Activated CD4-positive, alpha-beta T cell treated with anti-CD3 and anti-CD28 coated beads for 48 hours (primary cell): ENCODE data around the gene ACADS.

Experiments used
- DNase-seq: peaks from one replicate; pipeline ENCODE4 v3.0.0-alpha.2; 2020

ACADS gene

DNA sequence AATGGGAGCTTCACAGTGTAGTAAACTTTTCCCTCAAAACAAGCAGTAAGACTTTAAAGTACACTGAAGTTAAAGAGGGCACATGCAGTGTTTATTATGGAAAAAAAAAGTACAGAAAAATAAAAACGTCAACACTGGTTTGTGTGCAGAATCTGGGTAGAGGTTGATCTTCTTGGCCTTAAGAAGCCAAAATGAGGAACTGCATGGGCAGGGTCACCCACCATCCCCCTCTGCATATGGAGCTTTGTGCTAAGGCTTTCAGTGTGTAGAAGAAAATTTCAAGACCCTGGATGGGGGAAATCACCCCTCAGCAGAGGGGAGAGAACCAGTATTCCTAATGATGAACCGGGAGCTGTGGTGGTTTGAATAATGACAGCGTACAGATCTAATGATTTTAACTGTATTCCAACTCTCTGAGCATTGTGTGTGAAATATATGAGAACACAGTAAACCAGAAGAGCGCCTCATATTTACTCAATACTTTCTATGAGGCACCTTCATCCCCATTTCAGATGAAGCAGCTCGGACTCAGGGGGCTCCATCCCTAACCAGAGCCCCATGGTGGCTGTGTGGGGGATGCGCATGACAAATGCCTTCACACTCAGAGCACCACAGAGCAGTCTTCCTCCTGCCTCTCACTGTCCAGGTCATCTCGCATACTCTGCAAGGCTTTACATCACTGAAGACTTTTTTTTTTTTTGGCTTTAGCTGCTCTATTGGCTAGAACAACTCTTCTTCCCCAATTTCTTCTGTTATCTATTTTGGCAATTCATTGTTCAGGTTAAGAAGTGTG, 33.4 kb downstream of the ACADS start:
- DNase-seq = no peak

DNA sequence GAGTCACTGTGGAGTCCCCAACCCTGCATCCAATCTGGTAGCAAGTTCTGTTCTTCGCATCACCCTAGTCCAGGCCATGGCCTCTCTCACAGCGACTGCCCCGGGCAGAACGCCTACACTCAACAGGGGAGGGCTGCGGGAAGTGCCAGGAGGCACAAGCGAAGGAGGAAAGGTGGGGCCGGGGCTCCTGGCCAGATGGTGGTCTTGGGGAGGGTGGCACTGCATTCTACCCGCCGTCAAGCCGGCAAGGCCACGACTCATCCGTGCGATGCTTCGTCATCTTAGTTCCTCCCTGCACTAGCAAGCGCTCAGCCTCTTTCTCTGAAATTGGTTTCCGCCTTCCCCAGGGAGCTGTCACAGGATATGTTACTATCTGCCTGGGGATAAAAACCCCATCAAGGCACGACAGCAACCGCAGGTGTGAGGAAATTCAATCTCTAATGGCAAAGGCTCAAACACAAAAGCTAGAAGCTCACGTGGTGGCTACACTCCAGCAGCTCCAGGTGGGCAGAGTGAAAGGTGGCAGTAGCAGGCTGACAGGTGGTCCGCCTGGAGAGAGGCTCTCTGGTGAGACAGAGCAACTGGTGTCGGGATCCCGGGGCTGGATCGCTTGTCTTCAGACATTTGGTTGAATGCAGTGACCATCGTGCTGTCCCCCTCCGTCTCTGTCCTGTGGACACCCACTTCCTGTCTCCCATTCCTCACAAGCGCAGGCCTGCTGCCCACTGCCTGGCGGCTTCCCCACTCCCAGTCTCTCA, 34.1 kb downstream of the ACADS start:
- no peak for DNase-seq

DNA sequence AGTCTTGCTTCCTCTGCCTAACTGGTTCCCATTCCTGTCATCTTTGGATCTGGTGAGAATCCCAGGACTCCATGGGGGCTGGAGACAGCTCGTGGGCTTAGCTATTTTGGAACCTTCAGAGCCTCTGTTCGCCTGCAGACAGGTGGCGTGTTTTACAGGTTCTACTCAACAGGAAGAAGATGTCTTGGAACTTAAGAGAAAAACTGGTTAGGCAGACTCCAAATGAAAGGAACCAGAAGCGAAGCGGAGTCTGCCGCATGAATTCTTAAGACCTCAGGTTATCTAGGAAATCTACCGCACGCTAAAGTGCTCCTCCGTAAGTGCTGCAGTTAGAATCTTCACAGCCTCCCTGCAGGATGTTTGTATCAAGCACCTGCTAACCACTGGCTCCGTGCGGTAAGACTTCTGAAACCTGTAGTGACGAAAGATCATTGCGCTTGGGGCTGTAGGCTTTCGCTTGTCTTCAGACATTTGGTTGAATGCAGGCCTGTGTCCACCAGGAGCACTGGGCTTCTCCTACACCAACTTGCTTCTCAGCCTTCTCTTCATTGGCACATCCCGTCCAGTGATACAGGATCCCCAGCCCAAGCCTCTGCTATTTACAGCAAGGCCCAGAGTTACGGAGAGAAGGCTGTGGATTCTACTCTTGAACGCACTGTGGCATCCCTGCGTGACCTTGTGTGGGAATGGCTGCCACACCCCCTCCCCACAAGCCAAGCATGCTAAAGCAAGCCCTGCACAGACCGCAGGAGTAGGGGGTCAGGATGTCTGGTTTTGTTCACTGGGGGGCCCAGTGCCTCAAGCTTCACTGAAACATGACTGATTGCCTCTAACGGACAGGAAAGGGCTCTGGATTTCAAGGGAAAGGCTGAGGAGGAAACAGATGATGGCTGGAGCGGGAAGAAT, 35.0 kb downstream of the ACADS start:
- DNase-seq = peak; percentile 34

DNA sequence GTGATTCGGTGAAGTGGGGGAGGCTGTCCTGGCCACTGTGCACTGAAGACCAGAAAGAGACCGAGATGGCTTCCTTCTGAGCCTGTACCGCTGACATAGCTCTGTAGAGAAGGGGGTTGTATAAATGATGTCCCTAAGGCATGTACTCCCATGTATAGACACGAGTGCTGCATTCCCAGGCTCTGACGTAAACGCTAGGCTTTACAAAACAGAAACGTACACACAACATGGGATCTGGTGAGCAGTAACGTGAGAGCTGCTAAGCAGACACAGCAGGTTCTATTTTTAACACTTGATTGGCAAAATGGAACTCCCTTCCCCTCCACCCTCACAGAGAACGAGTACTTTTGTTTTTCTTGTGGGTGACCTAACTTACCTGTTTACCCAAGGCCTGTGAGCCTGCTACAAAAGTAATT, 35.9 kb downstream of the ACADS start:
- DNase-seq = no peak

DNA sequence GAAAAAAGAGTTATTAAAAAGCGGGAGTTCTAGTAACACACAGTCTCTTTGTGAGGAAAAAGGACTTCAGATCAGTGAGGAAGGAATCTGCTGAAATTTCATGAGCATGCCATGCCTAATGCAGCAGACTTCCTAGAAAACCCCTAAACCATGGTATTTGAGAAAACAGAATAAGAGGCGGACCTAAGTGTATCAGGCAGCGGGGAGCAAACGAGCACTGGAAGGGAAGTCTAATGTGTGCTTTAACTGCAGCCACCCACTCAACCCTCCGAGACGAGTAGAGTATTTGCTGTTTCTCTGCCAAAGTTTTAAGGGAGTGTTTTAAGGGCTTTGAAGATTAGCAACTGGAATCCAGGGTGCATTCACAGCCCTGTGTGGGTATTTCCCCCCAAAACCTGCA, 36.5 kb downstream of the ACADS start:
- no peak for DNase-seq

DNA sequence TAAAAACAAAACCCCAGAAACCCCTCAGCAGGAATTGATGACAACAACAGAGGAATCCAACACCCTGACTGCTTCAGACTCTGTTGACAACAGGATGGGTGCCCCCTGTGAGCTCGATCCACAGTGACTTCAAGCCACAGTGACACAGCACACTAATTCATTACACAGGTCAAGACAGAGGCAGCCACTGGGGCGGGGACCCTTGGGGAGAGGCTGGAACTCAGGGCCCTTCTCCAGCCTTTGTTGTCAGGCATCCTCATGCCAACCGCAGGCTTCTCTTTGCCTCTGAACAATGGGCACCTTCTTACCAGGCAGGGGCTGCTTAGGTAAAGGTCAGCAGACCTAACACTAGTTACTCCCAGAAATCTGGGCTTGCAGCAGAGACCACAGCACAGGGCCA, 37.6 kb downstream of the ACADS start:
- DNase-seq = no peak

DNA sequence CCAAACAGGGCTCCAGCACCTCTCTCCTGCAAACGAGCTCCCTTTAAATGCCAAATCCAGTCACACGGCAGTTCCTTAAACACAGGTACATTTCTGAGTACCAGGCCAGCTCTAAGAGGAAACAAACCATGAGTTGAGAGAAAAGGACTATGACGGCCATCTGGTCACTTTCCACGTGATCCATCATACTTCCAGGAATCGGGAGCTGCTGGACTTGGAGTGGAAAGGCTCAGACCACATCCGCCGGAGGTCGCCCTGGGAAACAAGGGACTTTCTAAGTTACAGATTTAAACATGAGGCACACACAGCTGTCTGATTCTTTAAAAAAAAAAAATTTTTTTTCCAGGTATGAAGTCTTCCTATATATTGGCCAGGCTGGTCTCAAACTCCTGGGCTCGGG, 39.2 kb downstream of the ACADS start:
- no peak for DNase-seq

DNA sequence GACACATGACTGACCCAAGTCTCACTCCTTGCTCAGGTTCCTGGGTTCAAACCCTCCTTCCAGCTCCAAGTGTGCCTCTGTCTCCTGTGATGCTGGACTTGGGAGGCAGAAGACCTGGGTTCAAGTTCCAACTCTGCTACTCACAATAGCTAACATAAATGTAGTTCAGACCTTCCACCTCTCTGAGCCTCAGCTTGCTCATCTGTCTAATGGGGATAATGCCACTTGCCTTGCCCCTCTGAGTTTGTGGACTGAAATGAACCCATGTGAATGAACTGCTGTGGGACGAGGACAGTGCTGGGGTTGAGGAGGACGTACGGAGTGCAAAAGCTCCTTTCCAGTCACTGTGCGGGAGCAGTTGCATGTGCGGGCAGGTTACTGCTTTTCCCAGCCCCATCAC, 40.9 kb downstream of the ACADS start:
- no peak for DNase-seq

DNA sequence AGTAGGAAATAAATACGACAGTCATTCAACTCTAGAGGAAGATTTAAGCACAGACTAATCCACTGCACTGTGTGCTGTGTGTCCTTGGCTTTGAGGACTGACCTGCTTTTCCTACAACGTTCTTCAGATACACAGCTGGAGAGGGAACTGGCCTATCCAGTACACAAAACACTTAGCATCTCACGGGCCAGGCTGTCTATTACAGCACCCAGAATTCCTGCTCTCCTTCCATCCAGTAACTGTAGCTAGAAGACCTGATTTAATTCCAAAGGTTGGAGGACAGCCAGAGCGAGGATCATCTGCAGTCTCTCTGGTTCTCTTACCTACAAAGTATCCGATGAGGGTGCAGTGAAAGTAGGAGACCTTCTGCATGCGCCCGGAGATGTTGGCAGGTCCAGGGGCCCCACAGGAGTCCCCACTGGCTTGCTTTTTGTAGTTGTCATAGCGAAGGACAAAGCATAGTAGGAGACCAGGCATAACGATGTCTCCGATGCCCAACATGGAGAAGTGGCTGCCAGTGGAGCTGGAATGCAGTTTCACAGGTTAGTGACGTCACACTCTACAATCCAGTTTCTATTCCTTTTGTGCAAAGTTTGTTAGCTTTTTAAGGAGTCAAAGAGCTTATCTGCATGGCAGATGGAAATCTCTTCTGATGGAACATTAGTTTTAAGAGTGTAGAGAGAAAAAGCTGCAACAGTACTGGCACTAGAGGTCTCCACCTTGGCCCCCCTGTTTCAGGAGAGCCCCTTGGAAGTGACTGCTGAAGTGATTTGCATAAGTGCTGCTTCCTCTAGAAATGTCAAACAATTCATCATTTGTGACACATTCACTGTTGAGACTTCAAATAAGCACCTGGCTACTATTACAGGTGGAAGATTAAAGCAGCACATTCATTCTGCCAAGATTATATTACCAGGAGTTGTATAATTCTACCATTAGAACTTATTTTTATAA, 41.7 kb downstream of the ACADS start:
- DNase-seq = no peak

DNA sequence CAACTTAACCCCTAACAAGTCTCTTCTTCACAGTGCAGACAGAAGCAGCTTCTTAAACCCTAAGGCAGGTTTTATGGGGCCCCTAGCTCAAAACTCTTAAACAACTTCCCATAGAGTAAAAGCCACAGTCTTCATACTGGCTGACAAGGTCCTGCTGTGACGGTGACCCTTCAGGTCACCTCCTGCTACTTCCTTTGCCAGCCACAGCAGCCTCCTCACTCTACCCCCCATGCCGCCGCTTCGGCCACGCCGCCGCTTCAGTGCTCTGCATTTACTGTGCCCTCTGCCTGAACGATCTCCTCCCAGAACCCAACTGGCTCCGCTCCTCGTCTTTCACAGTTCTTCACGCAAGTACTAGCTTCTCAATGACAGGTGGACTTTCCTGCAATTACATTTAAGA, 45.5 kb downstream of the ACADS start:
- no peak for DNase-seq

DNA sequence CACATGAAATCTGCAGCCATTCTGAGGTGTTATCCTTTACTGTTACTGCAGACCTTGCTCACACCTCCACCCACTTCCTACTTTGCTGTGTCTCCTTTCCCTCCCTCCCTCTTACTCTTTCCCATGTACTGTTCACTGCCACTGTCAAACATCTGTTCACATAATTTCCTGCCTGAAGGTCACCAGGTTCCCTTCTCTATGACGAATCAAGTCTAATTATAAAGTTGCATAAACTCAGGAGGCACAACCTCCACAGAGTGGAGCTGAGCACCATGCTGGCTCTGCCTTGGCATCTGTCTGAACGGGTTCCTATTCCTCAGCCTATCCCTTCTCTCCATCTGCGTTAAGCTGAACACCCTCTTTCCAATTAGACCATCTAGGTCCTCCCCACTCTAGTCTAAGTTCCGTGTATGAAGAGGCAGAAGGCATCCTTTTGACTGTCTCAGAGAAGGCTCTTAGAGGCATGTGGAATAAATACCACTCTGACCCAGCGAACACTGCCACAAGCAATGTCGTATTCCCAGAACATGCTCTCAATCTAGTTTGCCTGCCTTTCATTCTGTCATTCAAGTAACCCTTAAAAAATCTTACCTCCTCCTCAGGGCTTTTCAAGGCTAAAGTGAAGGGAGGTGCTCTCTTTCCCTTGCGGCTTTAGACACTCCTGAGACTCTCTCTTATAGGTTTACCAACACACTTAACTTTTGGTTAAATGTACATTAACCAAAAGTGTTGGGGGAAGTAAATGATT, 48.7 kb downstream of the ACADS start:
- no peak for DNase-seq

DNA sequence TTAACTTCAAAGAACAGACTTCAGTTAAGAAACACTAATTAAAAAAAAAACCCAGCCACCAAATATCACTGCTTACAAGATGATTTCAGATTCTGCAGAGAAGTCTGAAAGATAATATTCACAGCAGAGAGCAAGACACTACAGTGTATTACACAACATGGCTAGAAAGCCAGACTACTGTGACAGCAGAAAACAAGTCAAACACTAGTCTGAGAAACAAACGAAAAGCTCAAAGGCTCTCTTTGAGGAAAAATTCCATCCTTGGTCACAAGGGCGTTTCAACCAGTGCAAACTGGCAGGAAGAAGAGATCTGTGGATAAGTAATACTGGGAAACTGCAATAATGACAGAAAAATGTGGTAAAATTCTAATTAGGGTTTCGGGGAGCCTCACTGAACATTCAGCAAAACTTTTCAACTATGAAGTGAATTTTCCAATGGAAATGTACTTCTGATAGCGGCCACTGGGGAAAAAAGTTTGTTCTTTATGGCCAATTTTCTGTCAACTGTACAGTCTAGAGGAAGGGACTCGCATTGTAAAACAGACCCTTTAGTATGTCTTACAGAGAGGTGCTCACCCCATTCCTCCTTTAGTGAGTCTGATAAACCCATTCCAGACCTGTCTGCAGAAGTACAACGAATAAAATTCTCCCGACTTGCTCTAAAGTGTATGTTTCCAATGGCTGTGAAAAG, 50.4 kb downstream of the ACADS start:
- no peak for DNase-seq

DNA sequence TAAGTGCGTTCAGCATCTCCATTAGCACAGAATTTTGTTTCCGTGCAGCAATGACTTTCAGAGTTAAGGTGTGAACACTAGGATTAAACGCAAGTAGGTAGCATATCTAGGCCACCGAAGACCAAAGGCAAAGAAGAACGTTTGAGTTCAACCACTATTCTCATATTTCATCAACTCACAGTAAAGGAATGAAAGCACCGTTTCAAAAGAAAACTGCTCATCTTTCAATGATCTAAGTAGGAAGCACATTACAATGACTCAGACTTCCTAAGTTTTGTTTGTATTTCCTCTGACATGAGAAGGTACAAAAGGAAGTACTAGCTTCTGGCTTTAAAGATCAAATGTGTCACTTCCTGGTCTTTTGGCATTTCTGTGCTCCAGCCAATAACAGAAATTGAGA, 57.6 kb downstream of the ACADS start:
- DNase-seq = peak; percentile 40

DNA sequence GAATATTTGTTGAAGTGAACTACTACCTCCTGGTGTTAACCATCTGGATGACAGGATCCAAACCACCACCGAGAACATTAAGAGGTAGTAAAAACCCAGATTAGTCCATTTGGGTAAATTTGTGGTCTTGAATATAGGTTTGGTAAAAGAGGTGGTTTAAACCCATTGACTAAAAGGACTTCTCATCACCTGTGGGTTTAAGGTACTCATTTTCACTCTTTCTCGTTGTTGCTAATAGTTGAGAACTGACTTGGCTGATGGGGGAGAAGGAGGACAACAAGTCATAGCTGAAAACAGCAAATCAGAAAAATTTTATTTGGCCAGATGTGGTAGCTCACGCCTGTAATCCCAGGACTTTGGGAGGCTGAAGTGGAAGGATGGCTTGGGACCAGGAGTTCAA, 59.2 kb downstream of the ACADS start:
- no peak for DNase-seq

DNA sequence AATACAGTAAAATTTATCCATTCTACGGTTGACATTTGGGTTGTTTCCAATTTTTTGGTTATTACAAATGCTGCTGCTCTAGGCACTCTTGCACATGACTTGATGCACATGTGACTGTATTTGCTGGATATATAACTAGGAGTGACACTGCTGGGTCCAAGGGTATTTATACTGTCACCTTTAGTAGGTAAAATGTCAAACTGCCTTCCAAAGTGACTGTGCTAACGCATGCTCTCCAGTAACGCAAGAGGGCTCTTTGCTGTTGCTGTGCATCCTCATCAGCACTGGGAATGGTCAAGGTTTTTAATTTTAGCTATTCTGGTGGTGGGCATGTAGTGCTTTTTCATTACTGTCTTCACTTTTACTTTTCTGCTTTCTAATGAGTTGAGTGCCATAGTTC, 62.3 kb downstream of the ACADS start:
- no peak for DNase-seq
